ENCODE data around the gene CACNA1C.
"Not testable (repeated sequence)": the region's sequence is repeated elsewhere in the genome, so short reads cannot be mapped to it uniquely, and the experiment has no call there.

CACNA1C gene

DNA sequence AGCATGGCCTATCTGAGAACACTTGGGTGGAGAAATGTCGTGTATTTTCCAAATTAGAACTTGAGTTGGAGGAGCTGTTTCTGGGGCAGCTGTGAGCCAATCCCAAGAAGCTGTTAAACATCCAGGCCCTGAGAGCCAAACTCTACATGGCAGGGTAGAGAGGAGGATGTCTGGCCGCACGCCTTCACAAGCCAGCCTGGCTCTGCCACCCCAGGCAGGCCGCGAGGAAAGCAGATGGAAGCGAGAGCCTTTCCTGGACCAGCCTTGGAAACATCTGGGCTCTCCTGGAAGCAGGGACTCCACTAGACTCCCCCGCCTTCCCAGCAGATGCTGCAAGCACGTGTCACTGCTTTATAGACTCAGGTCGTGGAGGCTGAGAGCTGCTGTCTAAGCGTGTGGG lies 429.2 kb downstream of the CACNA1C start:
- no peaks in the 10 kb centered on the region for H3K36me3 Mint-ChIP-seq
- CTCF ChIA-PET = no interaction called here
- H3K4me1 Mint-ChIP-seq = no peaks in the 10 kb centered on the region
- H3K9me3 Mint-ChIP-seq = no peaks in the 10 kb centered on the region
- no peak overlapping the region for H3K27ac Mint-ChIP-seq
- no peak for DNase-seq
- peaks cover 4% of the 10 kb centered on the region for H3K27me3 Mint-ChIP-seq
- H3K4me3 Mint-ChIP-seq = no peak overlapping the region

DNA sequence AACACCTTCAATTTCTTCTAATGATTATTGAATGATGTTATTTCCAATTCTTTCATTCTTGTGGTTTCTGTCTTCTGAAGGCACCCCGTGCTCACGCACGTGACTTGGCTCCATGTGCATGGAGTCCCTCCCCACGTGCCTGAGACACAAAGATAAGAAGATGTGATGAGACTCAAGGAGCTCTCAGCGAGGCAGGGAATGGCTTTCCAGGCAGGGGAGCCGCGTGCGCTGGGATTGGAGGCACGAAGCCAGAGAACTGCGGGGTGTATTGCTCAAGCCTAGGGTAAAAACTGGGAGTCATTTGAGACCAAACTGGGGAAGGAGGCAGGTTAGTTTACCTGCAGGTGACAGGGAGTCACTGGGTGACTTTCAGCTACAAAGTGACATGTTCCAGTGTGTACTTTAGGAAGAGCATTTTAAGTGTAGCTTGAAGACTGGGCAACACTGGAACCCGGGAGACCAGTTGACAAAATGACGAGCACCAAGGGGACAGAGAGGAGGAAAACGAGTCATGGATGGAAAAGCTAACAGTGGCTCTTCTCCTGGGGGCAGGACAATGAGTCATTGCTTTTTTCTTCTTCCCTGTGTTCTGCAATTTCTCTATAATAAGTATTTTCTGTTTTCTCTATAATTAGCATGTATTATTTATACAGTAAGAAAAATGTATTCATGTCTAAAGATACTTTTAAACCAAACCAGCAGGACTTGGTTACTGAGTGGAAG lies 430.3 kb downstream of the CACNA1C start:
- H3K4me1 Mint-ChIP-seq = no peaks in the 10 kb centered on the region
- H3K9me3 Mint-ChIP-seq = no peaks in the 10 kb centered on the region
- no peak overlapping the region for H3K27ac Mint-ChIP-seq
- CTCF ChIA-PET = no interaction called here
- no peak overlapping the region for H3K4me3 Mint-ChIP-seq
- H3K36me3 Mint-ChIP-seq = no peaks in the 10 kb centered on the region
- peaks cover 2% of the 10 kb centered on the region for H3K27me3 Mint-ChIP-seq
- DNase-seq = no peak

DNA sequence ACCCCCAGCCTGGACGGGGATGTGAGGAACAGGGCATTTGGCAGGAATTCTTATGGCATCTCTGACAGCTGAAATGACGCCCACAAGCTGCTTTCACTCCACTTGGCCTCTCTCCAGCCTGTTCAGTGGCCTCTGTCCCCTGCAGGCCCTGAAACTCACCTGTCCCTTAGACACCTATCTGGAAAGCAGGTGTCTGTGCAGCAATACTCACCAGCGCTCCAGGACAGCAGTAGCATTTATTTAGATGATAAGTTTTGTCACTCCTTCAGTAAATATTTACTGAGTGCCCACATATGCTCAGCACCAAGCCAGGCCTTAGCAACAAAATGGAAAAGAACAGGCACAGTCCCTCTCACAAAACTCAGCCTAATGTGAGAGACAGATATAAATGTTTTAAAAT lies 430.9 kb downstream of the CACNA1C start:
- CTCF ChIA-PET = no interaction called here
- no peak for DNase-seq
- no peak overlapping the region for H3K27ac Mint-ChIP-seq
- peaks cover 3% of the 10 kb centered on the region for H3K27me3 Mint-ChIP-seq
- H3K4me1 Mint-ChIP-seq = no peaks in the 10 kb centered on the region
- no peak overlapping the region for H3K4me3 Mint-ChIP-seq
- H3K9me3 Mint-ChIP-seq = no peaks in the 10 kb centered on the region
- no peaks in the 10 kb centered on the region for H3K36me3 Mint-ChIP-seq

DNA sequence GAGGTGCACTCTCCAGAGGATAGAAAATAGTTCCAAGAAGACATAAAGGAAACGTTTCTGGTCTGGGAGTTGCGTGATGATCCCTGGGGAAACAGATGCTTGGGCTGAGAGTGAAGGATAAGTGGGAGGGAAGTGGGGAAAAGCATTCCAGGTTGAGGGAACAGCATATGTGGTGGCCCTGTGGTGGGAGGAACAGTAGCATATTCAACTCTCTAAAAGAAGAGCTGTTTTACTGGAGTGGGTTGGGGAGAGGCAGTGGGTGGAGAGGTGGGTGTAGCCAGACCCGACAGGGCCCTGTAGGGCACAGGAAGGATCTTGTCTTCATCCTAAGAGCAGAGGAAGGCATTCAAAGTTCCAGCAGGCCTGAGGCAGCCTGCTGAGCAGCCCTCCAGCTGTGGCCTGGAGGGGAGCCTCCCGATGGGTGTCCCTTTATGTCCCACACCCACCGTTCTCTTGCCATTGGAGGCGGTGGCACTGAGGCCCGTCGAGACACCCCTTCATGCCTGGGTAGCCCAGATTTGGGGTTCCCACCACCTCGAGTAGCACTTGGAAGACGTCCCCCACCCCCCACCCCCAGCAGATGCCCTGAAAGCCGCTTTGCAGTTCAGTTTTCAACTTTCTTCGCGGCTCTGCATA lies 431.5 kb downstream of the CACNA1C start:
- no peaks in the 10 kb centered on the region for H3K36me3 Mint-ChIP-seq
- no peaks in the 10 kb centered on the region for H3K4me1 Mint-ChIP-seq
- no peak for DNase-seq
- H3K4me3 Mint-ChIP-seq = no peak overlapping the region
- H3K9me3 Mint-ChIP-seq = no peaks in the 10 kb centered on the region
- H3K27ac Mint-ChIP-seq = no peak overlapping the region
- CTCF ChIA-PET = no interaction called here
- H3K27me3 Mint-ChIP-seq = peaks cover 3% of the 10 kb centered on the region

DNA sequence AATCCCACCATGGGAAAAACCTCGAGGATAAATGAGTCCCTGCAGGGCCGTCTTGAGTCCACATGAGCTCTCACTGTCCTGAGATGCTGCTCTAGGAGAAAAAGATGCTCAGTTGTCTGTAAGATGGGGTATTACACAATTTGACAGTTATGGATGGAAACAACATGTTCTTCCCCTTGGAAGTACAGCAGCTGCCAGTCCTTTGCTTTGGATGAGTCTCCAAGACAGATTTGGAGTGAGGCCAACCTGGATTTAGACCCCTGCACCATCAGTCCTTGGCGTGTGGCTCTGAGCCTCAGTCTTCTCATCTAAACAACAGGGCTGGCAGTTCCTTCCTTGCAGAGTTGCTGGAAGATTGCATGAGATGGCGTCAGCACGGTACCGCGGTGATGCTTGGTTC lies 432.9 kb downstream of the CACNA1C start:
- H3K9me3 Mint-ChIP-seq = no peaks in the 10 kb centered on the region
- H3K4me1 Mint-ChIP-seq = no peaks in the 10 kb centered on the region
- H3K27ac Mint-ChIP-seq = no peak overlapping the region
- H3K4me3 Mint-ChIP-seq = no peak overlapping the region
- no peaks in the 10 kb centered on the region for H3K36me3 Mint-ChIP-seq
- DNase-seq = no peak
- peaks cover 3% of the 10 kb centered on the region for H3K27me3 Mint-ChIP-seq
- CTCF ChIA-PET = no interaction called here

DNA sequence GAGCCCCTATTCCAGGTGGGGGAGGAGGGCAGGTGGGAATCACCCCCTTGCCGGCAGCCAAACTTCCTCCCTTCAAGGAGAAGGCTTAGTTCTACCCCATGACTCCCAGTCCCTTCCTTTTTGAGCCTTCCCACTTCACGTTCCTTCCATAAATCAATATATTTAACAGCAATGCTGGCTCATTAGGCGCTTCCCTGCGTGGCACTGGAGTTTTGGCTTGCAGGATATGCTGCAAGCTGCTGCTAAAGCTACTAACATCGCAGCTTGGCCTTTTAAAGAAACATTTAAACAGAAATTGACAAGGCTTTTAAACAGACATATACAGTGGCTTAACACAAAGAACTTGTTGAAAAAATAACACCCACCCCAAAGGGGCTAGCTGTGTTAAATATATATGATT lies 434.0 kb downstream of the CACNA1C start:
- H3K27me3 Mint-ChIP-seq = peaks cover 3% of the 10 kb centered on the region
- no peaks in the 10 kb centered on the region for H3K9me3 Mint-ChIP-seq
- no peaks in the 10 kb centered on the region for H3K4me1 Mint-ChIP-seq
- no peaks in the 10 kb centered on the region for H3K36me3 Mint-ChIP-seq
- no peak overlapping the region for H3K4me3 Mint-ChIP-seq
- no peak overlapping the region for H3K27ac Mint-ChIP-seq
- no peak for DNase-seq
- CTCF ChIA-PET = no interaction called here

DNA sequence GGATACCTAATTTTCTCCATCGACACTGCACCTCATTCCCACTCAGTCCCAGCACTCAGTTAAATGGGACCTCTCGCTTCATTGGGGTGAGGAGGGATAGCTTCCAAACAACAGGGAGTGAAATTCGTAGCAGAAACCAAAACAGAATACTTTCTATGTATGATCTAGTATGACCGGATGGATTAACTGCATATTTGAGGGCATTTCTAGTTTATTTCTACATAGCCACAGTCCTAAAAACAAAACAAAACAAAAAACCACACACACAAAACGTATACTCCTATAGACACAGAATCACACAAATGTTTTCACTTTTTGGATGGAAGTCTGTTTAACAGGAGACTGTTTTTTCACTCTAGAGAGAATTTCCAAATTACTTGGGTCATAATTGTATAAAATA lies 434.5 kb downstream of the CACNA1C start:
- Mint-ChIP-seq H3K9me3 (no peaks in the 10 kb centered on the region), H3K4me3 (no peak overlapping the region), H3K27ac (no peak overlapping the region), H3K36me3 (no peaks in the 10 kb centered on the region), H3K27me3 (peaks cover 3% of the 10 kb centered on the region), H3K4me1 (no peaks in the 10 kb centered on the region)
- no peak for DNase-seq
- CTCF ChIA-PET = no interaction called here

DNA sequence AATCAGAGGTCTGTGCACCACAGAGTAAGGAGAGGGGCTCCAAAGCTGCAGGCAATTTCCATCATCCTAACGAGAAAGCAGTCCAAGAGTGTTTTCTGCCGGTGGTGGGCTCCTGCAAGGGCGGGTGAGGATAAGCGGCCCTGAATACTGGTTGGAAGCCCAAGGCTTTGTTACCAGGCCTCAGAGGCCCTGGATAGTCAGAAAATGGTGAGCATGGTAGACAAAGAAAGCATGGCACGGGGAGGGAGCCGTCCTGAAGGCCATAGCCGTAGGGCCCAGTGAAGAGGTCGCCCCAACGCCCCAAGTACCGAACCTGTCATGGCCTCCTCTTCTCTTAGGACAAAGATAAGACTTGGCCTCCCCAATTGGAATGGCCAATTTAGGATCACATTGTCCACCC lies 435.3 kb downstream of the CACNA1C start:
- CTCF ChIA-PET = no interaction called here
- no peak overlapping the region for H3K4me3 Mint-ChIP-seq
- DNase-seq = no peak
- H3K27me3 Mint-ChIP-seq = peaks cover 6% of the 10 kb centered on the region
- no peak overlapping the region for H3K27ac Mint-ChIP-seq
- H3K9me3 Mint-ChIP-seq = no peaks in the 10 kb centered on the region
- no peaks in the 10 kb centered on the region for H3K4me1 Mint-ChIP-seq
- no peaks in the 10 kb centered on the region for H3K36me3 Mint-ChIP-seq

DNA sequence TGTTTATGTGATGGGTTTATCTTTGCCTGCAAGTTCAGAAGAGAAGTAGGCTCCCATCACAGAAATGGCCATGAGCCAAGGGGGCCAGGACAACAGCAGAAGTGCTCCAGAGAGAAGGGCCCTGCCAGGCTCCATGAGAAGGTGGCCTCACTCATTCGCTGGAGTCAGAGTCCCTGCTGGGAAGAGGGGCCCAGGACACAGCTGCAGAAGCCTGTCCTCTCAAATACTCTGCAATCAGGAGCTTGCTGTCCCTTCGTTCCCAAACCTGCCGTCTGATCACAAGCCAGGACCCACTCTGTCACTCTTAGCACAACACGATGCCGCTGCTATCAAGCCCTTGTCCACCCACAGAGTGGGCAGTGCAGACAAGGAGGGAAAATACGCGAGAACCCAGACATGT lies 435.8 kb downstream of the CACNA1C start:
- H3K27ac Mint-ChIP-seq = no peak overlapping the region
- peaks cover 7% of the 10 kb centered on the region for H3K27me3 Mint-ChIP-seq
- no peaks in the 10 kb centered on the region for H3K9me3 Mint-ChIP-seq
- no peaks in the 10 kb centered on the region for H3K36me3 Mint-ChIP-seq
- H3K4me1 Mint-ChIP-seq = no peaks in the 10 kb centered on the region
- H3K4me3 Mint-ChIP-seq = no peak overlapping the region
- CTCF ChIA-PET = no interaction called here
- no peak for DNase-seq

DNA sequence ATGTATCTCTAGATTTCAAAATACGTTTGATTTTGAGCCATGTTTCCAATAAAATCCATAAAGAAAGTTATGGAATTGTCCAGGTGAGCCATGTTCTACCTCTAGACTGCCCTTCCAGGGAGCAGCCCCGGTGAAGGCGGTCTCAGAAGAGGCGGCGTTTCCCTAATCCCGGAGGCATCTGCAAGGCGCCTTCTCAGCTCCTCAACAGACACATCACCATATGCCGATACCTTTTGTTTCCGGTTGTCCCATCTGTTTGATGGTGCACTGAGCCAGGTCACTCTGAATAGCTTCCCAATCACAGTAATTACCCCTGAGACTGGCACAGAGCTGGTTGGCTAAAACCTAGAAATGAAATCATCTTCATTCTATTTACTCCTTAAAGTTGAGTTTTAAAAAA lies 436.5 kb downstream of the CACNA1C start:
- no peak overlapping the region for H3K27ac Mint-ChIP-seq
- H3K4me1 Mint-ChIP-seq = no peaks in the 10 kb centered on the region
- peaks cover 7% of the 10 kb centered on the region for H3K27me3 Mint-ChIP-seq
- no peak for DNase-seq
- no peaks in the 10 kb centered on the region for H3K9me3 Mint-ChIP-seq
- H3K36me3 Mint-ChIP-seq = no peaks in the 10 kb centered on the region
- CTCF ChIA-PET = no interaction called here
- no peak overlapping the region for H3K4me3 Mint-ChIP-seq

DNA sequence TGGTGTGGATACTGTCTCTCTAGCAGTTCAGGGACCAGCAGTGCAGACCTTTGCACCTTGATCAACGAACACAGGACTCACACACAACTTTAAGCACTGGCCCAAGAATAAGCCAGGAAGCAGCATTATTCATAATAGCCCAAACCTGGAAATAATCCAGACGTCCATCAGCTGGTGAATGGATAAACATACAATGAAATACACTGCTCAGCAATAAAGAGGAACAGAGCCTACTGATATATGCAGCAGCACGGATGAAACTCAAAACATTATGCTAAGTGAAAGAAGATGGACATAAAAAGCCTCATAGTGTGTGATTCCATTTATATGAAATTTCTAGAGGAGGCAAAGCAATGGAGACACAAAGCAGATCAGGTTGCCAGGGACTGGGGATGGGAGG lies 438.0 kb downstream of the CACNA1C start:
- Mint-ChIP-seq H3K36me3 (no peaks in the 10 kb centered on the region), H3K4me3 (no peak overlapping the region), H3K4me1 (no peaks in the 10 kb centered on the region), H3K27ac (no peak overlapping the region), H3K9me3 (no peaks in the 10 kb centered on the region), H3K27me3 (peaks cover 15% of the 10 kb centered on the region)
- CTCF ChIA-PET = no interaction called here
- DNase-seq = no peak

DNA sequence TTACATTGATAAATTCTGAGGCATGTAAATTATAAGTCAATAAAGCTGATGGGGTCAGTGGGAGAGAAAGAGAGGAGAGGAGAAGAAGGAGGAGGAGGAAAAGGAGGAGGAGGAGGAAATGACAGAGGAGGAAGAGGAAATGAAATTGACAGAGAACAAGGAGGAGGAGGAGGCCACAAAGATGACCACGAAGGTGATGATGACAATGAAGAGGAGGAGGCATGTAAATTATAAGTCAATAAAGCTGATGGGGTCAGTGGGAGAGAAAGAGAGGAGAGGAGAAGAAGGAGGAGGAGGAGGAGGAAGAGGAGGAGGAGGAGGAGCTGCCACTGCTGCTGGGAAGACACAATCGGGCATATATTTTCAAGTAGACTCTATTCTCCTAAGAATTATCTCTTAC lies 438.6 kb downstream of the CACNA1C start:
- H3K4me1 Mint-ChIP-seq, H3K27ac Mint-ChIP-seq: not testable (repeated sequence)

DNA sequence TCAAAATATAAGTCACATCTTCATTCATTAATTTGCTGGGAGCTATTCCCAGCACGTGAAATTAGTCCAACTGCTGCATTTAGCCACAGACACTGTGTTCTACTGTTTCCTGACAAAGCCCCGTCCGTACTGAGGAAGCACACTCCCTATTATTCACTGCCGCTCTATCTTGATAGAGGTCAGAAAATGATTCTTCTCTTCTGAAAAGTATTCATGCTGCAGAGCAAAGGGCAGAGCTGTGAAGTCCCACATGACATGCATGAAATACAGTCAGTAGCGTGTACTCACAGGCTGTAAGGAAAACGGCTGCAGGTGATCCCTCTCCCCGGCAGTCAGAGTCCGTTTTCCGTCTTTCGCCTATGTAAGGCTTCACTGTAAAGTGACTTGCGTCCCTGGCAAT lies 439.4 kb downstream of the CACNA1C start:
- H3K4me3 Mint-ChIP-seq = no peak overlapping the region
- no peaks in the 10 kb centered on the region for H3K4me1 Mint-ChIP-seq
- no peak for DNase-seq
- H3K27me3 Mint-ChIP-seq = peaks cover 20% of the 10 kb centered on the region
- CTCF ChIA-PET = no interaction called here
- H3K9me3 Mint-ChIP-seq = no peaks in the 10 kb centered on the region
- H3K27ac Mint-ChIP-seq = no peak overlapping the region
- H3K36me3 Mint-ChIP-seq = no peaks in the 10 kb centered on the region

More for the DNA sequence above, 438.6 kb downstream of the CACNA1C start:
- CTCF ChIA-PET, H3K36me3 Mint-ChIP-seq, H3K9me3 Mint-ChIP-seq, DNase-seq, H3K4me3 Mint-ChIP-seq: not testable (repeated sequence)
- peaks cover 18% of the 10 kb centered on the region for H3K27me3 Mint-ChIP-seq

DNA sequence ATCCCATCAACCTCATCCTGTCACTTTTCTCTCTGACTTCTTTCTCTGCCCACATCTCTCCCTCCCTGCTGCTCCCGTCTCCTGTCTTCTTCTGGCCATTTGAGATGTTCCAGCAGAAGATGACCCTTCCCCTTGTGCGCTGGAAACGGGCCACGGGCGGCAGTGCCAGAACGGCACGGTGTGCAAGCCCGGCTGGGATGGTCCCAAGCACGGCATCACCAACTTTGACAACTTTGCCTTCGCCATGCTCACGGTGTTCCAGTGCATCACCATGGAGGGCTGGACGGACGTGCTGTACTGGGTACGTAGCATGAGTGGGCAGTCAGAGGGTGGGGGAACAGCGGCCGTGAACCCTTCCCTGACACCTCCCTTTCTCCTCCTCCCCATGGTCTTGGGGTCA lies 440.3 kb downstream of the CACNA1C start:
- Mint-ChIP-seq H3K9me3 (no peaks in the 10 kb centered on the region), H3K36me3 (no peaks in the 10 kb centered on the region), H3K27ac (no peak overlapping the region), H3K27me3 (peaks cover 20% of the 10 kb centered on the region), H3K4me1 (no peaks in the 10 kb centered on the region), H3K4me3 (no peak overlapping the region)
- CTCF ChIA-PET = no interaction called here
- DNase-seq = no peak

DNA sequence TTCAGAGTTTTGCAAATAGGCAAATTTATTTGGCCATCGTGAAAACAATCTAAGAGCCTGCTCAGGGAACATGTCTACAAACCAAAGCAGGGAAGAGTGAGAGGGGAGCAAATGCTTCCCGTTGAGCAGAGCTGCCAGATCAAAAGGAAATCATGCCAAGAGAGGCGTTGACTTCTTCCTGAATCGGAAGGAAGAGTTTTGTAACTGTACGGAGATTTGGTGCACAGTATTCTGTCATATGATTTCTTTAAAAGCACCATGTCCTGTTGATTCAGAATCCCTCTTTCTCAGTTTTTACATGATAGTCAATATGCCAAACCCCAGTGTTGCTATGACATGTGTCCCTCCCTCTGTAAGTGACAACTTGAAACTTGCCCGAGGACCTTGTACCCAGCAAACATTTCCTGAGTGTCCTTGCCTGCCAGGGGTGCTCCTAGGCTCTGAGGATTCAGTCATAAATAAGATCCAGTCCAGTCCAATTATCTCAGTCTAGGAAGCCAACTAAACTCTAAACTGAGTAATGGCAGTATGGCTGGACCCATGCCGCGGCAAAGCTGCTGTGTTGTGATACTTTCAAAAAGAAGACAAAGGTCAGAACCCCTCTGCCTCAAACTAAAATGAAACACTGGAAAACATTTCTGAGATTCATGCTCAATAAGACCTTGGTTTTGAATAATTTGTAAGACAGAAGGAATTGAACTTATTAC lies 441.9 kb downstream of the CACNA1C start:
- CTCF ChIA-PET = no interaction called here
- no peak for DNase-seq
- Mint-ChIP-seq H3K36me3 (no peaks in the 10 kb centered on the region), H3K4me3 (no peak overlapping the region), H3K9me3 (no peaks in the 10 kb centered on the region), H3K27me3 (peaks cover 27% of the 10 kb centered on the region), H3K4me1 (no peaks in the 10 kb centered on the region), H3K27ac (no peak overlapping the region)
